ENCODE data around the gene GRB2. TPM values are rescaled to one million over a fixed set of nuclear protein-coding genes. Genes with fewer than 3 reads are reported as not detected.

GRB2 gene
- total RNA-seq, 1 donor from 2014 or later = 121 TPM

DNA sequence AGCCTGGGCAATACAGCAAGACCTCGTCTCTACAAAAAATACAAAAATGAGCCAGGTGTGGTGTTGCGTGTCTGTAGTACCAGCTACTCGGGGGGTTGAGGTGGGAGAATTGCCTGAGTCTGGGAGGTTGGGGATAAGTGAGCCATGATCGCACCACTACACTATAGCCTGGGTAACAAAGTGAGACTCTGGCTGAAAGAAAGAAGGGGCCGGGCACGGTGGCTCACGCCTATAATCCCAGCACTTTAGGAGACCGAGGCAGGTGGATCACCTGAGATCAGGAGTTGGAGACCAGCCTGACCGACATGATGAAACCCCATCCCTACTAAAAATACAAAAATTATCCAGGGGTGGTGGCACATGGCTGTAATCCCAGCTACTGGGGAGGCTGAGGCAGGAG, 10.5 kb upstream of the GRB2 start:
- TF ChIP-seq, protein P1, sequence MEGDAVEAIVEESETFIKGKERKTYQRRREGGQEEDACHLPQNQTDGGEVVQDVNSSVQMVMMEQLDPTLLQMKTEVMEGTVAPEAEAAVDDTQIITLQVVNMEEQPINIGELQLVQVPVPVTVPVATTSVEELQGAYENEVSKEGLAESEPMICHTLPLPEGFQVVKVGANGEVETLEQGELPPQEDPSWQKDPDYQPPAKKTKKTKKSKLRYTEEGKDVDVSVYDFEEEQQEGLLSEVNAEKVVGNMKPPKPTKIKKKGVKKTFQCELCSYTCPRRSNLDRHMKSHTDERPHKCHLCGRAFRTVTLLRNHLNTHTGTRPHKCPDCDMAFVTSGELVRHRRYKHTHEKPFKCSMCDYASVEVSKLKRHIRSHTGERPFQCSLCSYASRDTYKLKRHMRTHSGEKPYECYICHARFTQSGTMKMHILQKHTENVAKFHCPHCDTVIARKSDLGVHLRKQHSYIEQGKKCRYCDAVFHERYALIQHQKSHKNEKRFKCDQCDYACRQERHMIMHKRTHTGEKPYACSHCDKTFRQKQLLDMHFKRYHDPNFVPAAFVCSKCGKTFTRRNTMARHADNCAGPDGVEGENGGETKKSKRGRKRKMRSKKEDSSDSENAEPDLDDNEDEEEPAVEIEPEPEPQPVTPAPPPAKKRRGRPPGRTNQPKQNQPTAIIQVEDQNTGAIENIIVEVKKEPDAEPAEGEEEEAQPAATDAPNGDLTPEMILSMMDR (IDR thresholded peaks at IDR 0.05; ENCODE audit: insufficient read depth, low read length, poor library complexity, severe bottlenecking) = no peak
- Histone ChIP-seq H3K27me3 (ENCODE audit: control insufficient read depth, insufficient read depth, low read length) (peaks cover 7% of the 10 kb centered on the region), H3K4me3 (ENCODE audit: low read depth, low read length) (no peak overlapping the region), H3K36me3 (ENCODE audit: control insufficient read depth, insufficient read depth, low read length) (no peaks in the 10 kb centered on the region)
- no peak for DNase-seq (ENCODE audit: low read depth)

DNA sequence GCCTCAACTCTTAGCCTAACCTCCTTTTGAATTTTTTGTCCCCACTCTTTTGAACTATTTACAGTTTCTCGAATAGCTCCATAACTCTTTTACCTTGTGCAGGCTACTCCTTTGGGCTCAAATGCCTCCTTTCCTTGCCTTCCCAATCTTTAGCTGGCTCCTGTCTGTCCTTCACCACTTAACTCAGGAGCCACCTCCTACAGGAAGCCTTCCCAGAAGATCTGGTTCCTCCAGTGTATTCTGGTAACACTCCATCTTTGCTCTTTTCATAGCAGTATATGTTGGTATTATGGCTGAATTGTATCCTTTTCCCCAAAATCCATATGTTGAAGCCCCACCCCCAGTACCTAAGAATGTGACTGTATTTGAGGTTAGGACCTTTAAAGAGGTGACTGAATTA, 9.0 kb upstream of the GRB2 start:
- no peak for DNase-seq (ENCODE audit: low read depth)
- Histone ChIP-seq H3K27me3 (ENCODE audit: control insufficient read depth, insufficient read depth, low read length) (peaks cover 9% of the 10 kb centered on the region), H3K36me3 (ENCODE audit: control insufficient read depth, insufficient read depth, low read length) (no peaks in the 10 kb centered on the region), H3K4me3 (ENCODE audit: low read depth, low read length) (no peak overlapping the region)
- TF ChIP-seq, protein P1 (IDR thresholded peaks at IDR 0.05; ENCODE audit: insufficient read depth, low read length, poor library complexity, severe bottlenecking) = no peak

DNA sequence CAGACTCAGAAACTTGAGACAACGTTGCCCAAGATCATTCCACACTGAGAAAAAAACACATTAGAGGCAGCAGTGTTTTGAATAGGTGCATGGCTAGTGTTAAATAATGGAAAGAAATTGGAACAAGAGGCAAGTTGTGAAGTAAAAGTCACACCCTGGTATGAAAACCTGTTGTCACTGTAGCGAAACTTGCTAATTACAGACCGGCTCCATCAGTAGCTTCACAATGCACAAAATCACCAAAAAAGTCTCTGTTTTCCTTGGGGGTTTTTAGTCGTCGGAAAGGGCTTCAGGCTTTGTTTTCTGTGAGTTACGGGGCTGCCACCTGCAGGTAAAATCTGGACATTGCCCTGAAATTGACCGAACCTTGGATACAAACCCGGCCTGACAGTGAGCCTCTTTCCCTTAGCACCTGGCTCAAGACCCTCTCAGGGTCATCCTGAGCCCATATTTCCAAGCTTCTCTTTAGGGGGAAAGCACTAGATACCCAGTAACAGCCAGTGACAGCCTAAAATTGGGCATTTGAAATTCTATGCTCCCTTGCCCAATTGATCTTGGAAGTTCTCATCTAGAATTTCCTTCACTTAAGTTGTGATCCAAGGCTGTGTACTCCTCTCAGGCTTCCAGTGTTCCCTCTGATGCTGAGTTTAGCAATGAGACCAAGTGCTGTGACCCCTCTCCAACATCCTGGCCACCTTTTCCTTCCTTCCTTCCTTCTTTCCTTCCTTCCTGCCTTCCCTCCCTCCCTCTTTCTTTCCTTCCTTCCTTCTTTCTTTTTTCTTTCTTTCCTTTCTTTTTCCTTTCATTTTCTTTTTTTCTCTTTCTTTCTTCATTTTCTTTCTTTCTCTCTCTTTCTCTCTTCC, 7.2 kb upstream of the GRB2 start:
- Histone ChIP-seq H3K36me3 (ENCODE audit: control insufficient read depth, insufficient read depth, low read length) (no peaks in the 10 kb centered on the region), H3K4me3 (ENCODE audit: low read depth, low read length) (no peak overlapping the region), H3K27me3 (ENCODE audit: control insufficient read depth, insufficient read depth, low read length) (peaks cover 9% of the 10 kb centered on the region)
- TF ChIP-seq, protein P1 (IDR thresholded peaks at IDR 0.05; ENCODE audit: insufficient read depth, low read length, poor library complexity, severe bottlenecking) = peak; percentile 82
- DNase-seq (ENCODE audit: low read depth) = no peak

DNA sequence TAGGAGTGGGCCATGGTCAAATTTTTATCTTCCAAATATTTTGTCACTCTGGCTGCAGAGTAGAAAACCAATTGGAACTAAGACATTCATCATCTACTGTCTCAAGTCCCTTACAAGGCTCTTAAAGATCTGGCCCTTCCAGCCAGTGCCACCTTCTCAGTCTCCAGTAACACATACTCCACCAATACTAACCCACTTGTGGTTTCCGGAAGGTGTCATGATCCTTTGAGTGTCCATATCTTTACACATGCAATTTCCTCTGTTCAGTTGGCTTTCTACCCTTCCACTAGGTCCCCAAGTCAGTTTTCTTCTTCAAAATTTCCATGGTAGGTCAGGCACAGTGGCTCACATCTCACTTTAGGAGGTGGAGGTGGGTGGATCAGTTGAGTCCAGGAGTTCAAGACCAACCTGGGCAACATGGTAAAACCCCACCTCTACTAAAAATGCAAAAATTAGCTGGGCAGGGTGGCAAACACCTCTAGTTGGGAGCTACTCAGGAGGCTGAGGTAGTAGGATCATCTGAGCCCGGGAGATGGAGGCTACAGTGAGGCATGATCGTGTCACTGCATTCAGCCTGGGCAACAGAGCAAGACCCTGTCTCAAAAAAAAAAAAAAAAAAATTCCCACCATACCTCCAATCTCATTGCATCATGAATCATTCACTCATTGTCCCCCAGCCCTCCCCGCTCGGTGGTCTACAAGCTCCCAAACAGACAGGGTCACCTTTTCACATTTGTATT, 6.0 kb upstream of the GRB2 start:
- no peak overlapping the region for H3K4me3 ChIP-seq (ENCODE audit: low read depth, low read length)
- peaks cover 9% of the 10 kb centered on the region for H3K27me3 ChIP-seq (ENCODE audit: control insufficient read depth, insufficient read depth, low read length)
- no peaks in the 10 kb centered on the region for H3K36me3 ChIP-seq (ENCODE audit: control insufficient read depth, insufficient read depth, low read length)
- TF ChIP-seq, protein P1 (IDR thresholded peaks at IDR 0.05; ENCODE audit: insufficient read depth, low read length, poor library complexity, severe bottlenecking) = no peak
- DNase-seq (ENCODE audit: low read depth) = no peak

DNA sequence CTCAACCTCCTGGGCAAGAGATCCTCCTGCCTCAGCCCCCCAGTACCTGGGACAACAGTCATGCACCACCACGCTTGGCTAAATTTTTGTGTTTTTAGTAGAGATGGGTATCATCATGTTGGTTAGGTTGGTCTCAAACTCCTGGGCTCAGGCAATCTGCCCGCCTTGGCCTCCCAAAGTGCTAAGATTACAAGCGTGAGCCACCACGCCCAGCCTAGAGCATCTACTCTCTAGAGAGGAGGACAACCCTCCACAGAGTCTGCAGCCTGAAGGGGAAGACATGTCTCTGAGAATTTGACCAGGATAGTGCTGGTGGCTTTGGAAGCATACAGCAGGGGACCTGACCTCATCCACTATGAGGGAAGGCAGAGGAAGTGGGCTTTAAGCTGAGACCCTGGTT, 4.7 kb upstream of the GRB2 start:
- DNase-seq (ENCODE audit: low read depth) = no peak
- TF ChIP-seq, protein P1 (IDR thresholded peaks at IDR 0.05; ENCODE audit: insufficient read depth, low read length, poor library complexity, severe bottlenecking) = no peak
- Histone ChIP-seq H3K27me3 (ENCODE audit: control insufficient read depth, insufficient read depth, low read length) (peaks cover 6% of the 10 kb centered on the region), H3K36me3 (ENCODE audit: control insufficient read depth, insufficient read depth, low read length) (no peaks in the 10 kb centered on the region), H3K4me3 (ENCODE audit: low read depth, low read length) (no peak overlapping the region)

Data from kidney epithelial cell (primary cell).